ENCODE data around the gene POLD2.

The POLD2 gene

GRCh38 chr7:44156453-44157010, 33.2 kb upstream of the POLD2 start:
- FAIRE-seq (no peak), DNase-seq (ENCODE audit: insufficient read length, low spot score) (no peak)
- TF ChIP-seq, protein P1, sequence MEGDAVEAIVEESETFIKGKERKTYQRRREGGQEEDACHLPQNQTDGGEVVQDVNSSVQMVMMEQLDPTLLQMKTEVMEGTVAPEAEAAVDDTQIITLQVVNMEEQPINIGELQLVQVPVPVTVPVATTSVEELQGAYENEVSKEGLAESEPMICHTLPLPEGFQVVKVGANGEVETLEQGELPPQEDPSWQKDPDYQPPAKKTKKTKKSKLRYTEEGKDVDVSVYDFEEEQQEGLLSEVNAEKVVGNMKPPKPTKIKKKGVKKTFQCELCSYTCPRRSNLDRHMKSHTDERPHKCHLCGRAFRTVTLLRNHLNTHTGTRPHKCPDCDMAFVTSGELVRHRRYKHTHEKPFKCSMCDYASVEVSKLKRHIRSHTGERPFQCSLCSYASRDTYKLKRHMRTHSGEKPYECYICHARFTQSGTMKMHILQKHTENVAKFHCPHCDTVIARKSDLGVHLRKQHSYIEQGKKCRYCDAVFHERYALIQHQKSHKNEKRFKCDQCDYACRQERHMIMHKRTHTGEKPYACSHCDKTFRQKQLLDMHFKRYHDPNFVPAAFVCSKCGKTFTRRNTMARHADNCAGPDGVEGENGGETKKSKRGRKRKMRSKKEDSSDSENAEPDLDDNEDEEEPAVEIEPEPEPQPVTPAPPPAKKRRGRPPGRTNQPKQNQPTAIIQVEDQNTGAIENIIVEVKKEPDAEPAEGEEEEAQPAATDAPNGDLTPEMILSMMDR (IDR thresholded peaks at IDR 0.05; ENCODE audit: insufficient read depth, missing control alignments) = no peak

DNA sequence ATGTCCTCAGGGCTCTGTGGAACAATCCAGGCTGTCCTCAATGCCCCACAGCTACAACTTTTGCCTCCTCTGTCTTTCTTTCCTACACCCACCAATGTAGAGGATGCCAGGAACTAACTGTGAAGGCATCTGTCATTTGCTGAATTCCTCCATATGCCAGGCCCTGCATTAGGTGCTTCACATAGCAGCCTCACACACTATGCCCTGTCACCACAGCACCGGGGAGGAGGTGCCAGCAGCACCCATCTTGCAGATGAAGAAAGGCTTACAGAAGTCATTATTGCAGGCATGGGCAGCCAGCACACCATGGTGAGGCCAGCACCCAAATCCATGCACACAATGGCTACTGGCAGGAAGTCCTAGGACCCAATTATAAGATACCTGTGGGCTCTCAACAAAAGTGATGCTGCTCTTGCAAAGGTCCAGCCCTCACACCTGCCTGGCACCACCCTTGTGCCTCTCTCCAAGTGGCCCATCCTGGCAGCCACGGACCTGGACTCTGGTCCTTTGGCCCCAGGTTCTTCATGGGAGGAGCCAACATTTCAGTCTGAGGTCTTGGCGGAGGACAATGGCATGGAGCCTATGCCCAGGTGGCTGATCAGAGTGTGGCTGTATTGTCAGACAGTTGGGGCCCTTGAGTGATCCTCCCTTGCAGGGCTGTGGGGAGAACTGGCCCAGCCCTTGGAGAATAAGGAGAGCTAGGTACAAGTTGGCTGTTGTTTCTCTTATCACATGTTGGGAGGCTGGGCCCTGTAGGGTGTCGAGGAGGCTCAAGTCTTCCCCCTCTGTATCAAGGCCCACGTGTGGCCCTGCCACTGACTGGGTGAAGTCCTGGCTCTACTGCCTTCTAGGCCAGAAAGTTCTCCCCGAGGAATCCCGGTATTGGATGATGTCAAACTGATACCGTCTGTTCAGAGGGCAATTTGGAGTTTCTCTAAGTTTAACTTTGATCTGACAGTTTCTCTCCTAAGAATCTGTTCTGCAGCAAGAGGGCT, 32.1 kb upstream of the POLD2 start:
- FAIRE-seq = no peak
- no peak for DNase-seq (ENCODE audit: insufficient read length, low spot score)
- TF ChIP-seq, protein P1 (IDR thresholded peaks at IDR 0.05; ENCODE audit: insufficient read depth, missing control alignments) = no peak

GRCh38 chr7:44154703-44155102, 31.4 kb upstream of the POLD2 start:
- FAIRE-seq (no peak), DNase-seq (ENCODE audit: insufficient read length, low spot score) (no peak)
- TF ChIP-seq, protein P1 (IDR thresholded peaks at IDR 0.05; ENCODE audit: insufficient read depth, missing control alignments) = no peak

GRCh38 chr7:44153948-44154335, 30.6 kb upstream of the POLD2 start:
- DNase-seq (ENCODE audit: insufficient read length, low spot score) (no peak), FAIRE-seq (no peak)
- TF ChIP-seq, protein P1 (IDR thresholded peaks at IDR 0.05; ENCODE audit: insufficient read depth, missing control alignments) = no peak

DNA sequence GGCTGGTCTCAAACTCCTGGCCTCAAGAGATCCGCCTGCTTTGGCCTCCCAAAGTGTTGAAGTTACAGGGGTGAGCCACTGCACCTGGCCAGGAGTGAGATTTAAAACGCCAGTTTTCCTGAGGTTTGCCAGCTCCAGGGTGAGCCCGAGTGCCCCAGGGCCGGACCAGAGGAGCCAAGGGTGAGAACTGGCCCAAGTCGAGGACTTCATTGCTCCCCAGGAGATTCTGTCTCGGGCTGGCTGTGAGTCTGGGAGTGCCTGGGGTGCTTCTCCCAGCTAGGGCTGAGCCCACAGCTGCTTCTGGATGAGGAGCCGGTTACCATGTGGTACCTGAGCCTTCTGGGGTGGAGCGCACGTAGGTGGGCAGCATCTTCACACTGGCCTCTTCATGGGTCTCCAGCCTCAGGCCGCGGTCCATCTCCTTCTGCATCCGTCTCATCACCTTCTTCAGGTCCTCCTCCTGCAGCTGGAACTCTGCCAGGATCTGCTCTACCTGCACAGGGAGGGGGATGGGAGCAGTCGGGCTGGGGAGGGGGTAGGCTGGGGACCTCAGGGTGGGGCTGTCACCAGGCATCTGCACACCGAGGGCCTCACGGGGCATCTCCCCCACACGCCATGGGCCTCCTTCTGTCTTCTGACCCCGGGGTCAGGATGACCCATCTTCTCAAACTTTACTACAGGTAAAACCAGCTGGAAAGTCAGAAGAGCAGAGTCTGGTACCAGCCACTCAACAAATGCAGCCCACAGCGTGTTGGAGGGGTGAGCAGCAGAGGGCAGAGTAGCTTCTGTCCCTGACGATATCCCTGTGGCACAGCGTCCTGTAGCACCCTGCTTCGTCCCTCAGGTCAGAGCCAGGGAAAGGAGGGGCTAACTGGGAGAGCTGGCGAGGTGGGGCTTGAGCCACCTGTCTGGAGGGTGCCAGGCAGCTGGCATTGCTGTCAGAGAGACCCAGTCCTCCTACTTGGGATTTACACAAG, 29.9 kb upstream of the POLD2 start:
- TF ChIP-seq, protein P1 (IDR thresholded peaks at IDR 0.05; ENCODE audit: insufficient read depth, missing control alignments) = no peak
- no peak for FAIRE-seq
- DNase-seq (ENCODE audit: insufficient read length, low spot score) = no peak

GRCh38 chr7:44151956-44152355, 28.6 kb upstream of the POLD2 start:
- DNase-seq (ENCODE audit: insufficient read length, low spot score) = no peak
- FAIRE-seq = no peak
- TF ChIP-seq, protein P1 (IDR thresholded peaks at IDR 0.05; ENCODE audit: insufficient read depth, missing control alignments) = no peak

Data from D721Med (cell line).